ENCODE measurements around the gene KRTAP5-10.
"Not testable (repeated sequence)": the region's sequence is repeated elsewhere in the genome, so short reads cannot be mapped to it uniquely, and the experiment has no call there.

GRCh38 chr11:71589546-71589920 lies 24.2 kb downstream of the KRTAP5-10 start:
- not testable (repeated sequence) for TF ChIP-seq ARID4B (CRISPR knock-in tag; IDR thresholded peaks at IDR 0.05); TFE3 (CRISPR knock-in tag; IDR thresholded peaks at IDR 0.05); KAT2B (IDR thresholded peaks at IDR 0.05; ENCODE audit: low read depth, low read length); TRIM24 (IDR thresholded peaks at IDR 0.05); STAT5B (CRISPR knock-in tag; IDR thresholded peaks at IDR 0.05); SRSF9 (IDR thresholded peaks at IDR 0.05; ENCODE audit: borderline replicate concordance, low read depth, low read length); CTCF (IDR thresholded peaks at IDR 0.05 in 2 of 3, conservative IDR thresholded peaks at IDR 0.05 in 1 of 3; ENCODE audit: insufficient read depth in 2 of 3, low read depth in 1 of 3, low read length in 3 of 3); E2F4 (CRISPR knock-in tag; IDR thresholded peaks at IDR 0.05; ENCODE audit: low read depth); EZH2 (IDR thresholded peaks at IDR 0.05; ENCODE audit: borderline replicate concordance, low read depth, low read length); BRF2 (IDR thresholded peaks at IDR 0.05; ENCODE audit: borderline replicate concordance, insufficient read depth, insufficient read length); PHTF2 (CRISPR knock-in tag; IDR thresholded peaks at IDR 0.05)
